VCaP (cell line): Measurements from ENCODE around the gene SFT2D3.

Experiments used
- H3K27ac ChIP-seq: fragments of 450-650 bp; 2 replicates; pipeline ENCODE4 v1.5.1; 2017
- CTCF ChIP-seq: fragments of 450-650 bp; conservative IDR thresholded peaks from 2 replicates; pipeline ENCODE4 v1.5.1; 2017; ENCODE audit warnings: mild to moderate bottlenecking, moderate library complexity

SFT2D3 gene

GRCh38 chr2:127660291-127660578, 41.1 kb upstream of the SFT2D3 start:
- TF ChIP-seq CTCF, result no peak

GRCh38 chr2:127661072-127661649, 40.1 kb upstream of the SFT2D3 start:
- no peak for TF ChIP-seq CTCF
- H3K27ac ChIP-seq, result no peak overlapping the region

More at GRCh38 chr2:127660291-127660578, 41.1 kb upstream of the SFT2D3 start:
- H3K27ac ChIP-seq, result no peak overlapping the region

- TF ChIP-seq CTCF, result no peak
- no peak overlapping the region for H3K27ac ChIP-seq
Observed at GRCh38 chr2:127661949-127662510, 39.3 kb upstream of the SFT2D3 start.

GRCh38 chr2:127662937-127663565, 38.2 kb upstream of the SFT2D3 start:
- no peak overlapping the region for H3K27ac ChIP-seq
- no peak for TF ChIP-seq CTCF

- no peak overlapping the region for H3K27ac ChIP-seq
- TF ChIP-seq CTCF, result no peak
Observed at GRCh38 chr2:127663566-127664064, 37.7 kb upstream of the SFT2D3 start.

- TF ChIP-seq CTCF, result no peak
- no peak overlapping the region for H3K27ac ChIP-seq
Observed at GRCh38 chr2:127664065-127664894, 37.0 kb upstream of the SFT2D3 start.

- TF ChIP-seq CTCF, result no peak
Observed at GRCh38 chr2:127664895-127665225, 36.4 kb upstream of the SFT2D3 start.

More at GRCh38 chr2:127664895-127665225, 36.4 kb upstream of the SFT2D3 start:
- H3K27ac ChIP-seq, result no peak overlapping the region
